VCaP (cell line): ENCODE measurements around the gene ADAMTSL2.
A peak's percentile ranks its signal among the peaks of the same experiment; 100 is the strongest.

Source experiments
- H3K27ac ChIP-seq: fragments of 450-650 bp; 2 replicates; pipeline ENCODE4 v1.5.1; 2017
- CTCF ChIP-seq: fragments of 450-650 bp; conservative IDR thresholded peaks from 2 replicates; pipeline ENCODE4 v1.5.1; 2017; ENCODE audit warnings: mild to moderate bottlenecking, moderate library complexity

The ADAMTSL2 gene

GRCh38 chr9:133527444-133527920, 7.0 kb upstream of the ADAMTSL2 start:
- no peak overlapping the region for H3K27ac ChIP-seq
- TF ChIP-seq CTCF = no peak

- H3K27ac ChIP-seq = no peak overlapping the region
- TF ChIP-seq CTCF = no peak
Observed at GRCh38 chr9:133528001-133528875, 6.3 kb upstream of the ADAMTSL2 start.

DNA sequence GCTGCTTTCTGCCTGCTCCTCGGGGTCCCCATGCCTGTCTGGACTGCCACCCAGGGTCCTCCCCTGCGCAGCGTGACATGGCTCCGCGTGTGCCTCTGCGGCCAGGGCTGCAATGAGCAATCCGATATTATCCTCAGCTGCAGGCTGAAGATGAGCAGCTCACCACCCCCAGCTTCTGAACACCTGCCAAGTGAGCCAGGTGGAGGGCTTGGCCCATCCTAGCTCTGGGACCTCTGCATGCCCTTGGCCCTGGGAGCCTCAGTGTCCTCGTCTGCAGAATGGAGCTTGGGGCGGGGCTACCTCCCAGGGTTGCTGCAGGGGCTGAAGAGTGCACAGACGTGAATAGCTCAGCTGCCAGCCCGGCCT, 5.6 kb upstream of the ADAMTSL2 start:
- no peak overlapping the region for H3K27ac ChIP-seq
- TF ChIP-seq CTCF = no peak

DNA sequence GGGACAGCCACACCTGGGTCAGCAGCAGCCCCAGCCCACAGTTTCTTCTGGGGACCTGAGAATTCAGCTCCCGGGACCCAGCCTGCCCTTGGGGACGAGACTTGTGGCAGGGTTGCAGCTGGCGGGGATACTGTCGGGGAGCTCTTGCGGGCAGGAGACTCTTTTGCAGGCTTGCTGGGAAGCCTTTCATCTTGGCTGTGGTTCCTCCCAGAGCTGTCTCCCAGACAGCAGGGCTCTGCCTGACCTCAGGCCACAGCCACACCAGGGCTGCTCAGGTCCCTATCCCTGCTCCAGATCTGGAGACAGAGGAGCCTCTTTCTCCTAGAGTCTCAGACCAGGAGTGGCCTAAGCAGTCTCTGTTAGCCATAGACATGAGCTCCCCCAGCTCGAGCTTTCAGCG, 5.0 kb upstream of the ADAMTSL2 start:
- TF ChIP-seq CTCF = no peak
- H3K27ac ChIP-seq = no peak overlapping the region

GRCh38 chr9:133529874-133530273, 4.6 kb upstream of the ADAMTSL2 start:
- TF ChIP-seq CTCF = no peak

GRCh38 chr9:133531293-133531692, 3.2 kb upstream of the ADAMTSL2 start:
- H3K27ac ChIP-seq = no peak overlapping the region
- no peak for TF ChIP-seq CTCF

More at GRCh38 chr9:133529874-133530273, 4.6 kb upstream of the ADAMTSL2 start:
- H3K27ac ChIP-seq = no peak overlapping the region

GRCh38 chr9:133532937-133533668, 1.4 kb upstream of the ADAMTSL2 start:
- peak; percentile 82 for TF ChIP-seq CTCF
- H3K27ac ChIP-seq = no peak overlapping the region
